ENCODE measurements around the gene ARHGAP8.

Gene ARHGAP8

GRCh38 chr22:44707752-44708151 is 44.6 kb upstream of the ARHGAP8 start:
- no peak for DNase-seq (ENCODE audit: low read depth)
- H3K4me3 ChIP-seq (ENCODE audit: low read depth, low read length) = no peak overlapping the region
- TF ChIP-seq, protein P1, sequence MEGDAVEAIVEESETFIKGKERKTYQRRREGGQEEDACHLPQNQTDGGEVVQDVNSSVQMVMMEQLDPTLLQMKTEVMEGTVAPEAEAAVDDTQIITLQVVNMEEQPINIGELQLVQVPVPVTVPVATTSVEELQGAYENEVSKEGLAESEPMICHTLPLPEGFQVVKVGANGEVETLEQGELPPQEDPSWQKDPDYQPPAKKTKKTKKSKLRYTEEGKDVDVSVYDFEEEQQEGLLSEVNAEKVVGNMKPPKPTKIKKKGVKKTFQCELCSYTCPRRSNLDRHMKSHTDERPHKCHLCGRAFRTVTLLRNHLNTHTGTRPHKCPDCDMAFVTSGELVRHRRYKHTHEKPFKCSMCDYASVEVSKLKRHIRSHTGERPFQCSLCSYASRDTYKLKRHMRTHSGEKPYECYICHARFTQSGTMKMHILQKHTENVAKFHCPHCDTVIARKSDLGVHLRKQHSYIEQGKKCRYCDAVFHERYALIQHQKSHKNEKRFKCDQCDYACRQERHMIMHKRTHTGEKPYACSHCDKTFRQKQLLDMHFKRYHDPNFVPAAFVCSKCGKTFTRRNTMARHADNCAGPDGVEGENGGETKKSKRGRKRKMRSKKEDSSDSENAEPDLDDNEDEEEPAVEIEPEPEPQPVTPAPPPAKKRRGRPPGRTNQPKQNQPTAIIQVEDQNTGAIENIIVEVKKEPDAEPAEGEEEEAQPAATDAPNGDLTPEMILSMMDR (IDR thresholded peaks at IDR 0.05; ENCODE audit: insufficient read depth, low read depth, low read length, missing control alignments) = no peak

- DNase-seq (ENCODE audit: low read depth) = no peak
- TF ChIP-seq, protein P1 (IDR thresholded peaks at IDR 0.05; ENCODE audit: insufficient read depth, low read depth, low read length, missing control alignments) = no peak
- no peak overlapping the region for H3K4me3 ChIP-seq (ENCODE audit: low read depth, low read length)
Measured at GRCh38 chr22:44709881-44710392, 42.4 kb upstream of the ARHGAP8 start.

GRCh38 chr22:44710474-44711240 is 41.7 kb upstream of the ARHGAP8 start:
- H3K4me3 ChIP-seq (ENCODE audit: low read depth, low read length) = no peak overlapping the region
- TF ChIP-seq, protein P1 (IDR thresholded peaks at IDR 0.05; ENCODE audit: insufficient read depth, low read depth, low read length, missing control alignments) = no peak
- DNase-seq (ENCODE audit: low read depth) = peak; percentile 37

DNA sequence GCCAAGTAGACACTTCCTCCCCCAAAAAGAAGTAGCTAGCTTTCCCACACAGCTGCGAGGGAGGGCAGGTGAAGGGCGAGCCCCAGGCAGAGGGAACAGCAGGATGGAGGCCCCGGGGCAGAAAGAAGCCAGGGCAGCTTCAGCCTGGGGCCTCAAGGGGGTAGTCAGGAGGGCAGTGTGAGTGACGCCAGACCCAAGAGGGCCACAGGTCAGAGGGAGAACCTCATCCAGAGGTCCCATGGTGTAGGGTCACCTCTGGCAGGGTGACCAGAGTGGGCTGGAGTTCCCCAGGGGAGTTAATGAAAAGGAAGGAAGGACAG is 41.2 kb upstream of the ARHGAP8 start:
- TF ChIP-seq, protein P1 (IDR thresholded peaks at IDR 0.05; ENCODE audit: insufficient read depth, low read depth, low read length, missing control alignments) = no peak
- no peak overlapping the region for H3K4me3 ChIP-seq (ENCODE audit: low read depth, low read length)
- DNase-seq (ENCODE audit: low read depth) = no peak

DNA sequence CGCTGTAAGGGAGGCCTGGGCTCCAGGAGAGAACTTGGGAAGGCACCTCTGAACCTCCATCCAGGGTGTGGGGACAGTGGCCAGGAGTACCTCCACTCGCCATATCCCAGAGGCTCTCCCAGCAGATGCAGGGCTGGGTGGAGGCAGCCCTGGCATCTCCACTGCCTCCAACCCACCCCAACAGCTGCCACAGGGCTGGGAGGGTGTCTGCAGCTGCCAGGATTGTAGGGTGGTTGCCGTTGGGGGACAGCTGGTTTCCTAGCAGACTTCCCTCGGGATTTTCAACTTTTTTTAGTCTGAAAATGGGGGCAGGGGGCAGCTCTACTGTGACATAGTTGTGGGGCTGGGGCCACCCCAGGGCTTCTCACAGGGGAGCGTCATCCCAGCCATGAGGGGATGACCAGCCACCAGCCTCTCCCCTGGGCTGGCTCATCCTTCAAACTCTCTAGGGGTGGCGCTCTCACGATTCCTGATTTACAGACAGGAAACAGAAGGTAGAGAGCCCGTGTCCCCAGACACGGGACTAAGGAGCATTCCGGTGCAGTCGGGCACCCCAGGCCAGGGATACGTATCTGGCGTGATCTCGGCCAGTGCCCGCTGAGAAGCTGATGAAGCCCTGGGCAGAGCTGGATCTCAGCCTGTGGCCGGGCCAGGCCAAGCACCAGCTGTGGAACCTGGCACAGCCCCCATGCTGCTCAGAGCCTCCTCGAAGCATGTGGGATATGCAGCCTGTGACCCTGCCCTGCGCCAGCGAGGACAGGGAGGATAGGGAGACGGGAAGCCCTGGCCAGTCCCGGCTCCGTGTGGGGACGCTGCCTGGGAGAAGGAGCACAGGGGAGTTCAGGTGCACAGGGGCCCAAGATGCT is 40.5 kb upstream of the ARHGAP8 start:
- TF ChIP-seq, protein P1 (IDR thresholded peaks at IDR 0.05; ENCODE audit: insufficient read depth, low read depth, low read length, missing control alignments) = no peak
- H3K4me3 ChIP-seq (ENCODE audit: low read depth, low read length) = no peak overlapping the region
- no peak for DNase-seq (ENCODE audit: low read depth)

- no peak for DNase-seq (ENCODE audit: low read depth)
- TF ChIP-seq, protein P1 (IDR thresholded peaks at IDR 0.05; ENCODE audit: insufficient read depth, low read depth, low read length, missing control alignments) = no peak
- no peak overlapping the region for H3K4me3 ChIP-seq (ENCODE audit: low read depth, low read length)
Measured at GRCh38 chr22:44712962-44713361, 39.4 kb upstream of the ARHGAP8 start.

Measured in GM12865 (cell line).